Esophagus squamous epithelium (tissue), 5 donors: Measurements from ENCODE around the gene UNC5C. TPM values are rescaled to one million over a fixed set of nuclear protein-coding genes. Genes with fewer than 3 reads are reported as not detected.

Experiments used
- DNase-seq: peaks from one replicate; lab custom pipeline; 2025; lab: John Stamatoyannopoulos, UW
- H3K27ac ChIP-seq, 4 donors: fragments of 200-600 bp; sonication (generic); one replicate each; pipeline ENCODE4 v1.5.1; 2016 to 2019; ENCODE audit warnings: mild to moderate bottlenecking in 1 of 4
- H3K27me3 ChIP-seq, 4 donors: fragments of 200-600 bp; sonication (generic); 1 replicate in 3 of 4; 2 replicates in 1 of 4; pipeline versions ENCODE4 v1.5.1 to v1.6.0; 2017 to 2021; ENCODE audit warnings: antibody characterized with exemption in 1 of 4
- H3K36me3 ChIP-seq, 3 donors: fragments of 200-600 bp; sonication (generic); one replicate each; pipeline ENCODE4 v1.5.1; 2016 to 2019
- H3K4me1 ChIP-seq, 3 donors: fragments of 200-600 bp; sonication (generic); one replicate each; pipeline ENCODE4 v1.5.1; 2017 to 2019
- H3K4me3 ChIP-seq, 4 donors: fragments of 200-600 bp; sonication (generic); 1 replicate in 3 of 4; 2 replicates in 1 of 4; pipeline ENCODE4 v1.5.1; 2016 to 2019; ENCODE audit warnings: mild to moderate bottlenecking in 2 of 4, moderate library complexity in 1 of 4
- H3K9me3 ChIP-seq, 3 donors: fragments of 200-600 bp; sonication (generic); one replicate each; pipeline ENCODE4 v1.5.1; 2016 to 2019
- CTCF ChIP-seq, 6 experiments: fragments of 450-650 bp in 4 of 6; fragments of 200-600 bp in 2 of 6; sonication (generic) in 2 of 6; IDR thresholded peaks; one replicate each; pipeline ENCODE4 v1.5.1; 2016 to 2019; ENCODE audit warnings: antibody characterized with exemption in 6 of 6, mild to moderate bottlenecking in 4 of 6, moderate library complexity in 4 of 6
- POLR2A ChIP-seq, 4 donors: fragments of 450-650 bp; IDR thresholded peaks; one replicate each; pipeline ENCODE4 v1.6.1; 2017; ENCODE audit warnings: antibody characterized with exemption in 4 of 4, mild to moderate bottlenecking in 4 of 4, moderate library complexity in 3 of 4
- WGBS, 2 donors: methylation state at CpG; one replicate each; pipeline ENCODE4 v1.1.5; 2018; 5-methylcytosine and 5-hydroxymethylcytosine counted together
- intact Hi-C: fragments of 100-400 bp; cut with DNase I; formaldehyde crosslinking; loops from one replicate; pipeline ENCODE4 v1.15.0; 2022
- total RNA-seq, 4 donors: library from RNA; depleted of rRNA; stranded (reverse); fragments of >200 nt; gene quantifications; one replicate each; pipeline ENCODE4 v1.1.0, GENCODE V29; 2016
- donor health status: DM: yes; HTN: yes; CAD: no.

The UNC5C gene
- total RNA-seq, 4 donors from 2014 or later: 0.11 to 0.95 (median 0.36) TPM

GRCh38 chr4:95114521-95114920 lies 434.3 kb downstream of the UNC5C start:
- no peaks in the 10 kb centered on the region for H3K36me3 ChIP-seq
- no peak overlapping the region for H3K27ac ChIP-seq
- no peaks in the 10 kb centered on the region for H3K4me1 ChIP-seq
- no peak overlapping the region for H3K4me3 ChIP-seq
- intact Hi-C loops: no loop called here
- DNase-seq: no peak
- no peak for TF ChIP-seq CTCF (IDR thresholded peaks at IDR 0.05)
- TF ChIP-seq POLR2A (IDR thresholded peaks at IDR 0.05): no peak
- WGBS, 2 donors: 72 to 74% methylated on average over 3 of the region's 3 CpGs
- H3K27me3 ChIP-seq: no peaks in the 10 kb centered on the region
- no peaks in the 10 kb centered on the region for H3K9me3 ChIP-seq
